ENCODE measurements around the gene BBS9.

Gene BBS9

DNA sequence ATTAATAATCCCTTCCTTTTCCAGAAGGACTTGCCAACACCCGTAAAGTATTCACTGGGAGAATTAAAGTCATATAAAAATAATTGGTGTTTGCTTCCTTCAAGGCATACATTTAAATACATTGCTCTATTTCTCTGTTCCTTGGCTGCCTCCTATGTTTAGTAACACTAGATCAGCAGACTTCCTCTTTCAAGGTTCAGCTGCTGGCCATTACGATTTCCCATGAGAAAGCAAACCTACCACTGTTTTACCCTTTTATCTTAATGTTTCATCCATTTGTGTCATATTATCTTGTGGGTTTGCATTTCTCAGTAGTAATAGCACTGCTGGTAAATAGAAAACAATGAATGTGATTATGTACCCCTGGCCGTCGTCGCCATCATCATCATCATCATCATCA is 462.1 kb downstream of the BBS9 start:
- no peak for TF ChIP-seq CTCF (IDR thresholded peaks at IDR 0.05; ENCODE audit: low read depth, low read length, missing control alignments)
- H3K4me3 ChIP-seq (ENCODE audit: low read depth, low read length): no peak overlapping the region
- no peak for DNase-seq (ENCODE audit: low read depth)

- TF ChIP-seq CTCF (IDR thresholded peaks at IDR 0.05; ENCODE audit: low read depth, low read length, missing control alignments): no peak
- no peak for DNase-seq (ENCODE audit: low read depth)
- no peak overlapping the region for H3K4me3 ChIP-seq (ENCODE audit: low read depth, low read length)
Observed at GRCh38 chr7:33592718-33593117, 463.4 kb downstream of the BBS9 start.

DNA sequence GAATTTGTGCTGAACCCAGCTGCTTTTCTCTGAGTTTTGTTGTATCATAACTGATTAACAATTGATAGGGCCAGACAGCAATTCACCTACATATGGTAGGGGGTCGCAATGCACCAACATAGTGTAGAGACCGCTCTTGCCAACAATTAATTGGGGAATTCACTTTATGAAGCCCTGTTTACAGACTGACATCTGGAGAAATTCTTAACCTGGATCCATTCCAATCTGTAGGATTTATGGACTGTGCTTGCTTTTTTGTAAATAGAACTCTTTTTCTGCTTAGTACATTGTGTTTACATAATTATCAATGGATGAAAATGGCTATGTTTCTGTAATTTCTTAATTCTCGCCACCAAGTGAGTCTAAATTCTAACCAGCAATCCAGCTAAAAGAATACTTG is 464.2 kb downstream of the BBS9 start:
- no peak for TF ChIP-seq CTCF (IDR thresholded peaks at IDR 0.05; ENCODE audit: low read depth, low read length, missing control alignments)
- H3K4me3 ChIP-seq (ENCODE audit: low read depth, low read length): no peak overlapping the region
- DNase-seq (ENCODE audit: low read depth): no peak

- no peak for TF ChIP-seq CTCF (IDR thresholded peaks at IDR 0.05; ENCODE audit: low read depth, low read length, missing control alignments)
- DNase-seq (ENCODE audit: low read depth): no peak
- no peak overlapping the region for H3K4me3 ChIP-seq (ENCODE audit: low read depth, low read length)
Observed at GRCh38 chr7:33596686-33597085, 467.3 kb downstream of the BBS9 start.

GRCh38 chr7:33597181-33597580 is 467.8 kb downstream of the BBS9 start:
- TF ChIP-seq CTCF (IDR thresholded peaks at IDR 0.05; ENCODE audit: low read depth, low read length, missing control alignments): no peak
- no peak for DNase-seq (ENCODE audit: low read depth)

DNA sequence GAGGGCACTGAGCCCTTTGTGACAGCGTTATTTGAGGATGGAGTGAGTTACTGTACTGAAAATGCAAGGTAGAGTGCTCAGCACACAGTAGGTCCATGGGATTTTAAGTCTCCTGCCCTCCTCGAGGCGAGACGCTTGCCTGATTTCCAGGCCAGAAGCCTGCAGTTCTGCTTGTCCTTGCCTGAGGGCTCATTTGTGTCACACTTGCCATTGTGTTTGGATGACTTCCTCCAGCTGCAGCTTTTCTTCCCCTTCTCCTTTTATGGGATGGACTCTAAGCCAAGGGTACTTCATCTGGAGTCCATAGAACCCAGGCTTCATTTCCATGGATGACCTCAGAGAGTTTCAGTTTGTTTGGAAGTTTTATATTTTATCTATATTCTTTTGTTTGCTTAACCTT is 471.7 kb downstream of the BBS9 start:
- H3K4me3 ChIP-seq (ENCODE audit: low read depth, low read length): no peak overlapping the region
- no peak for DNase-seq (ENCODE audit: low read depth)
- no peak for TF ChIP-seq CTCF (IDR thresholded peaks at IDR 0.05; ENCODE audit: low read depth, low read length, missing control alignments)

More at GRCh38 chr7:33597181-33597580, 467.8 kb downstream of the BBS9 start:
- no peak overlapping the region for H3K4me3 ChIP-seq (ENCODE audit: low read depth, low read length)

DNA sequence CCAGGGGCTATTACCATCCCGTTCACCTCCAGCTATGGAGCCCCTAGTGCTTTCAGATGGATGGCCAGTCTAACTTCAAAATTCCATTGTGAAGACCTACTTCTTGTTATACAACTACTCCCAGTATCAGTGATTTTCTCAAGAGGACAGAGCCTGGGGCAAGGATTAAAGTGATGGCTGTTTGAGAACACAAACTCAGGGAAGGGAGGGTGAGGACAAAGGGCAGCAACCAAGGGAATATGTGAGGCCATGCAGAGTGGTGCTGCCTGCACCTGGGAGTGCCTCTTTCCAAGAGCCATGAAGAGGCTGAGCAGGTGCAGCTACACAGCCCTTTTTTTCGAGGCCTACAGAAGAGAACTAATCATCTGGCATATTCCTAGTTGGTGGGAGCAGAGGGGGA is 472.5 kb downstream of the BBS9 start:
- no peak overlapping the region for H3K4me3 ChIP-seq (ENCODE audit: low read depth, low read length)
- TF ChIP-seq CTCF (IDR thresholded peaks at IDR 0.05; ENCODE audit: low read depth, low read length, missing control alignments): no peak
- DNase-seq (ENCODE audit: low read depth): no peak

Measured in GM12864 (cell line).